ENCODE results near the gene HAT1. TPM values are rescaled to one million over a fixed set of nuclear protein-coding genes. Genes with fewer than 3 reads are reported as not detected.

The HAT1 gene
- total RNA-seq, 1 donor from 2014 or later: 25.8 TPM

DNA sequence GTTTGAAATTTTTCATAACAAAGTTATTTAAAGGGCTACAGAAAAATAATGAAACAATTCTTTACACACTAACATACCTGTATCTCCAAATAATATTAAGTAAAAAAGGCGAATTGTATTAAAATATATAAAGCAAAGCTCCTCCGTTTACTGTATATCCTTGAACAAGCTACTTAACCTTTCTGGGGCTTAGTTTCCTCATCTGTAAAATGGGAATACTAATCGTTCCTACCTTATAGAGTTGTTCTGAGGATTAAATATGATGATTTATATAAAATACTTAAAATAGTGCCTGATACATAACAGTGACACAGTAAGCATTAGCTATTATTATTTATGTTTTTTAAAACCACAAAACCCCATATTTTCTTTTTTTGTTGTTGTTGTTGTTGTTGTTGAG lies 41.5 kb upstream of the HAT1 start:
- Histone ChIP-seq H3K36me3 (ENCODE audit: control insufficient read depth, insufficient read depth, low read length) (no peaks in the 10 kb centered on the region), H3K4me3 (ENCODE audit: low read depth, low read length) (no peak overlapping the region), H3K27me3 (ENCODE audit: control insufficient read depth, insufficient read depth, low read length) (no peaks in the 10 kb centered on the region)
- no peak for DNase-seq (ENCODE audit: low read depth)
- TF ChIP-seq, protein P1, sequence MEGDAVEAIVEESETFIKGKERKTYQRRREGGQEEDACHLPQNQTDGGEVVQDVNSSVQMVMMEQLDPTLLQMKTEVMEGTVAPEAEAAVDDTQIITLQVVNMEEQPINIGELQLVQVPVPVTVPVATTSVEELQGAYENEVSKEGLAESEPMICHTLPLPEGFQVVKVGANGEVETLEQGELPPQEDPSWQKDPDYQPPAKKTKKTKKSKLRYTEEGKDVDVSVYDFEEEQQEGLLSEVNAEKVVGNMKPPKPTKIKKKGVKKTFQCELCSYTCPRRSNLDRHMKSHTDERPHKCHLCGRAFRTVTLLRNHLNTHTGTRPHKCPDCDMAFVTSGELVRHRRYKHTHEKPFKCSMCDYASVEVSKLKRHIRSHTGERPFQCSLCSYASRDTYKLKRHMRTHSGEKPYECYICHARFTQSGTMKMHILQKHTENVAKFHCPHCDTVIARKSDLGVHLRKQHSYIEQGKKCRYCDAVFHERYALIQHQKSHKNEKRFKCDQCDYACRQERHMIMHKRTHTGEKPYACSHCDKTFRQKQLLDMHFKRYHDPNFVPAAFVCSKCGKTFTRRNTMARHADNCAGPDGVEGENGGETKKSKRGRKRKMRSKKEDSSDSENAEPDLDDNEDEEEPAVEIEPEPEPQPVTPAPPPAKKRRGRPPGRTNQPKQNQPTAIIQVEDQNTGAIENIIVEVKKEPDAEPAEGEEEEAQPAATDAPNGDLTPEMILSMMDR (IDR thresholded peaks at IDR 0.05; ENCODE audit: insufficient read depth, low read length, severe bottlenecking): no peak
- no peak for FAIRE-seq

DNA sequence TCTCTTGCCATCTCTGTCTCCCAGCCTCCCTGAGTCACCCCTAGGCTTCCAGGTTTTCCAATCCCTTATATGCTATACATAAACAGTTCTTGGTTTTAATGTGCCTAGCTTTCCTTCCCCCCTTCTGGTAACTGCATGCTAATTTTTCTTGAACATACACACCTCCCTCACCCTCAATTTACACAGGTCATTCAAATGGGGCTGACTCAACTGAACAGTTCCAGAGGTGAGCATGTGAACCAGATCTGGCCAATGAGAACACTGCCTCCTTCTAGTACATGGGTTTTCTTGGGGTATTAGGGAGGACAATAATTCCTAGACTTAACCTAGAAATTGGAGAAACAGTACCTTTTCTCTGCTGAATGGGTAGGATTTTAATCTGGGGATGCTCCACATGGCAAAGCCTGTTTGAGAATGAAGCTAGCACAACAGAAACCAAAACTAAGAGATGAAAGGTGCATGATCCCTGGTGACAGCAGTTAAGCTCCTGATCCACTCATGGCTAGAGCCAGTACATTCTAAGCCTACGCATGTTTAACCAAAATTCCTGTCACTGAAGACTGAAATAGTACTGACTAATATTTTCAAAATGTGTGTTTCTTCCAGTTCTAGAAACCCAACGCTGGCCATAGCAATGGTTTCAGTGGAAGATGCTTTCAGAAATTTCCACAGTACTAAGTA lies 40.0 kb upstream of the HAT1 start:
- DNase-seq (ENCODE audit: low read depth): no peak
- no peak for FAIRE-seq
- H3K4me3 ChIP-seq (ENCODE audit: low read depth, low read length): no peak overlapping the region
- TF ChIP-seq, protein P1 (IDR thresholded peaks at IDR 0.05; ENCODE audit: insufficient read depth, low read length, severe bottlenecking): no peak
- H3K36me3 ChIP-seq (ENCODE audit: control insufficient read depth, insufficient read depth, low read length): no peaks in the 10 kb centered on the region
- no peaks in the 10 kb centered on the region for H3K27me3 ChIP-seq (ENCODE audit: control insufficient read depth, insufficient read depth, low read length)

DNA sequence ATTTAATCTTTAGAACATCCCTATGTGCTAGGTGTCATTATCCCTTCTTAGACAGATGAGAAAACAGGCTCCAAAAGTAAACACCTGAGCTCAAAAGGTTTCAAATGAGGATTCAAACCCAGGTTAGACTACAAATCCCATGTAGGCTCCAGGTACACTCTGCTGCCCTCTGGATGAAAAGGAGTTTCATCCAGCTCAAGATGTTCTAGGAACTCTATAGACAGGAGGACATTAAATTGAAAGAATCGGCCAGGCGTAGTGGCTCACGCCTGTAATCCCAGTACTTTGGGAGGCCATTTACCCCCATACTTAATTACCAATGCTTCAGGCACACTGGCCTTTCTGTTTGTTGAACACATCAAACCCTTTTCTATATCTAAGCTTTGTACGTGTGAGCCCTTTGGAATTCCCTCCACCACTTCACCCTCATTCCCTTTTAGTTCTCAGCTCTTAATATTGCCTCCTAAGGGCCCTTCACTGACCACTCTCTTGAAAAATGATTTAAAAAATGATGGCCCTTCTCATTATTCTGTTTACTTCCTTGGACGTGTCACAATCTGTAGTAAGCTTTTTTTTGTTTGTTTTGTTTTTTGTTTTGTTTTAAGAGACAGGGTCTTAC lies 38.9 kb upstream of the HAT1 start:
- Histone ChIP-seq H3K4me3 (ENCODE audit: low read depth, low read length) (no peak overlapping the region), H3K36me3 (ENCODE audit: control insufficient read depth, insufficient read depth, low read length) (no peaks in the 10 kb centered on the region), H3K27me3 (ENCODE audit: control insufficient read depth, insufficient read depth, low read length) (no peaks in the 10 kb centered on the region)
- FAIRE-seq (no peak), DNase-seq (ENCODE audit: low read depth) (no peak)
- TF ChIP-seq, protein P1 (IDR thresholded peaks at IDR 0.05; ENCODE audit: insufficient read depth, low read length, severe bottlenecking): no peak

DNA sequence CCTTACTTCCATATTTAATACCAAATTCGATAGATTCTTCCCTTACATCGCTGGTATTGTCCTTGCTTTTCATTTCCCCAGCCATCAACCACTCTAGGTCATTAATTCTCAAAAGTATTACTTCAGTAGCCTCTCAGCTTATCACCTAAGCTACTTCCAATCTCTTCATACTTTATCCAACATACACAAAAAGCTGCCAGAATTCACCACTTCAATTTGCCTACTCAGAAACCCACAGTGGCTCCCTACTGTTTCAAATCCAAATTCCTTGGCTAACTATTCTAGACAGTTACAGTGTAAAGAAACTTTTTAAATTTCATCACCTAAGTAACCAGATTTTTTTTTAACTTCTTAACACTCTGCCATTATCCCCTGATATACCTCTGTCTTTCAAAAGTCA lies 32.9 kb upstream of the HAT1 start:
- DNase-seq (ENCODE audit: low read depth) (no peak), FAIRE-seq (no peak)
- H3K36me3 ChIP-seq (ENCODE audit: control insufficient read depth, insufficient read depth, low read length): no peaks in the 10 kb centered on the region
- no peak overlapping the region for H3K4me3 ChIP-seq (ENCODE audit: low read depth, low read length)
- TF ChIP-seq, protein P1 (IDR thresholded peaks at IDR 0.05; ENCODE audit: insufficient read depth, low read length, severe bottlenecking): no peak
- no peaks in the 10 kb centered on the region for H3K27me3 ChIP-seq (ENCODE audit: control insufficient read depth, insufficient read depth, low read length)

DNA sequence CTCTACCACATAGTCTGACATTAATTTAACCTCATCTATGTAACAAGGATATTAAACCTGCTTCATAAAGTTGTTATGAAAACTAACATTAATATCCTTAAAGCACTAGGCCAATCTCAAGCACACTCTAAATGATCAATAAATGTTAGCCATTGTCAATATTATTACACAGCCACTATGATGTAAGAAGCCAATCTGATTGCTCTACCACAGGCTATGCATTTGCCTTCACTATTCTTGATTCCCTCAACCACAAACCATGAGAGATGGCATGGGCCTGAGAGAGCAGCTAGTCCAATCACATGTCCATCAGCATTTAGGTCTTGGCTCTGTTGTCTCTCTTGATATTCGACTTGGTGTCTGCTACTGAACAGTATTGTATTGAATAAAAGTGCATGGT lies 32.5 kb upstream of the HAT1 start:
- FAIRE-seq (no peak), DNase-seq (ENCODE audit: low read depth) (no peak)
- TF ChIP-seq, protein P1 (IDR thresholded peaks at IDR 0.05; ENCODE audit: insufficient read depth, low read length, severe bottlenecking): no peak
- Histone ChIP-seq H3K4me3 (ENCODE audit: low read depth, low read length) (no peak overlapping the region), H3K27me3 (ENCODE audit: control insufficient read depth, insufficient read depth, low read length) (no peaks in the 10 kb centered on the region), H3K36me3 (ENCODE audit: control insufficient read depth, insufficient read depth, low read length) (no peaks in the 10 kb centered on the region)
